HG03342 (cell line): ENCODE data around the gene PSMF1.
"Not testable (repeated sequence)": the region's sequence is repeated elsewhere in the genome, so short reads cannot be mapped to it uniquely, and the experiment has no call there.

Source experiments
- ATAC-seq: cut with Tn5 transposase; IDR thresholded peaks from one replicate; pipeline ENCODE4 v1.9.1; 2021; ENCODE audit warnings: mild to moderate bottlenecking, moderate library complexity; ENCODE audit not compliant: unreplicated experiment

Gene PSMF1

GRCh38 chr20:1212023-1212422, 93.6 kb downstream of the PSMF1 start:
- ATAC-seq = no peak

DNA sequence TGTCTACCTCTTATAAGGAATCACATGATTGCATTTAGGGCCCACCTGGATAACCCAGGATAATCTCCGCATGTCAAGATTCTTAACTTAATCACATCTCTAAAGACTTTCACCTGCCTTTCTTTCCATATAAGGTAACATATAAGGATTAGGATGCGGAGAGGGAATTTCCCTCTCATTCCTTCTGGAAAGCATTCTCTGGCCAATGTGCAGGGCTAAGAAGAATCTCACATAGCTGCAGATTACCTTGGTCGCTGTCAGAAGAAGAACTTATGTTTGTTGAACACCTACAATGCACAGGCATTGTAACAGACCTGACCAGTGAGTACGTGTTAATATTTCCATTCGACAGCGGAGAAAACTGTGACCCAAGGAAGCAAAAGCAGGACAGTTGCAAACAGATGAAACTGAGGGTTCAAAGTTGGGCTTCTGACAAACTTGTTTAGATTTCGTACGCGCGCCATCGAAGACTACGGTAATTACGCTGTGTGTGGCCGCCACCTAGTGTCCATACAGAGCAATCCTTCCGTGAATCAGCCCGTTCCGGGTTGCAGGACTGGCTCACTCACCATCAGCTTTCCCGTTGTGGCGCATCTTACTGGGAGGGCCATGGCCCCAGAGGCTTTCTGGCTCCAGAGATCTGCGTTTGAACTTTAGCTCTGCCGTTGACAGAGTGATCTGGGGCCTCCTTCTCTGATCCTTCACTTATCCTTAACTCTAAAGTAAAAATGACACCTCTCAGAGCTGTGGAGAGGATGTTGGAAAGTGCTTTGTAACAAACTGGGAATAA, 94.4 kb downstream of the PSMF1 start:
- ATAC-seq = no peak

GRCh38 chr20:1214838-1215261, 96.4 kb downstream of the PSMF1 start:
- no peak for ATAC-seq

GRCh38 chr20:1215386-1216170, 97.2 kb downstream of the PSMF1 start:
- ATAC-seq = no peak

DNA sequence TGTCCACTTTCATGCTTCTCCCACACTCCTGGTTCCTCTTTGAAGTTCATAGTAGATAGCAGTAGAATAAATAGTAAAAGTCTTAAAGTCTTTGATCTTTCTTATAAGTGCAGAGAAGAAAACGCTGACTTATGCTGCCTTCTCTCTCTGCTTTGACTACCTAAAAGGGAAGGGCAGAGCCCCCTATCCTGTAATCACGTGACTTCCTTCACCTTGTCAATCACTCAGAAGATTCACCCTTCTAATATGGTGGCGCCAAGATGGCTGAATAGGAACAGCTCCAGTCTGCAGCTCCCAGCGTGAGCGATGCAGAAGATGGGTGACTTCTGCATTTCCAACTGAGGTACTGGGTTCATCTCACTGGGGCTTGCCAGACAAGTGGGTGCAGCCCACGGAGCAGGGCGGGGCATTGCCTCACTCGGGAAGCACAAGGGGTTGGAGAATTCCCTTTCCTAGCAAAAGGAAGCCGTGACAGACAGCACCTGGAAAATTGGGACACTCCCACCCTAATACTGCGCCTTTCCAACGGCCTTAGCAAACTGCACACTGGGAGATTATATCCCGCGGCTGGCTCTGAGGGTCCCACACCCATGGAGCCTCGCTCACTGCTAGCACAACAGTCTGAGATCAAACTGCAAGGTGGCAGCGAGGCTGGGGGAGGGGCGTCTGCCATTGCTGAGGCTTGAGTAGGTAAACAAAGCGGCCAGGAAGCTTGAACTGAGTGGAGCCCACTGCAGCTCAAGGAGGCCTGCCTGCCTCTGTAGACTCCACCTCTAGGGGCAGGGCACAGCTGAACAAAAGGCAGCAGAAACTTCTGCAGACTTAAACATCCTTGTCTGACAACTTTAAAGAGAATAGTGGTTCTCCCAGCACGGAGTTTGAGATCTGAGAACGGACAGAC, 98.4 kb downstream of the PSMF1 start:
- not testable (repeated sequence) for ATAC-seq
